GM19351 (cell line): ENCODE measurements around the gene PSMA7.

Experiments used
- ATAC-seq: cut with Tn5 transposase; IDR thresholded peaks from one replicate; pipeline ENCODE4 v1.9.1; 2021; ENCODE audit warnings: mild to moderate bottlenecking, moderate library complexity; ENCODE audit not compliant: unreplicated experiment

Gene PSMA7

GRCh38 chr20:62143081-62143956 lies at the start of gene PSMA7, which contains the start of gene SS18L1:
PSMA7 (minus strand) TSS chr20:62143394; CDS start chr20:62143303, 91 bp downstream.
SS18L1 (plus strand) TSS chr20:62143769; CDS start chr20:62143821, 52 bp downstream.
- ATAC-seq, result peak; percentile 73

GRCh38 chr20:62192635-62193034 lies 49.4 kb upstream of the PSMA7 start:
- no peak for ATAC-seq

GRCh38 chr20:62191781-62192559 lies 48.8 kb upstream of the PSMA7 start:
- no peak for ATAC-seq

GRCh38 chr20:62190639-62191411 lies 47.6 kb upstream of the PSMA7 start:
- no peak for ATAC-seq

- no peak for ATAC-seq
Measured at GRCh38 chr20:62186887-62187866, 44.0 kb upstream of the PSMA7 start.

GRCh38 chr20:62186096-62186426 lies 42.9 kb upstream of the PSMA7 start:
- no peak for ATAC-seq

- ATAC-seq, result no peak
Measured at GRCh38 chr20:62183426-62184142, 40.4 kb upstream of the PSMA7 start.

- ATAC-seq, result peak; percentile 92
Measured at GRCh38 chr20:62182469-62183425, 39.6 kb upstream of the PSMA7 start, which contains the start of gene MTG2. MTG2 (plus strand) TSS chr20:62183028; CDS start chr20:62193421, 10,393 bp downstream.

GRCh38 chr20:62181808-62182207 lies 38.6 kb upstream of the PSMA7 start:
- ATAC-seq, result no peak

GRCh38 chr20:62179162-62179504 lies 35.9 kb upstream of the PSMA7 start:
- no peak for ATAC-seq

GRCh38 chr20:62178316-62179161 lies 35.3 kb upstream of the PSMA7 start:
- no peak for ATAC-seq

- ATAC-seq, result no peak
Measured at GRCh38 chr20:62177307-62177706, 34.1 kb upstream of the PSMA7 start.

GRCh38 chr20:62176866-62177265 lies 33.7 kb upstream of the PSMA7 start:
- ATAC-seq, result no peak

- no peak for ATAC-seq
Measured at GRCh38 chr20:62175711-62176110, 32.5 kb upstream of the PSMA7 start.

- no peak for ATAC-seq
Measured at GRCh38 chr20:62174870-62175624, 31.9 kb upstream of the PSMA7 start.

GRCh38 chr20:62174021-62174804 lies 31.0 kb upstream of the PSMA7 start:
- no peak for ATAC-seq
